Measurements from ENCODE around the gene C3orf49. TPM values are rescaled to one million over a fixed set of nuclear protein-coding genes. Genes with fewer than 3 reads are reported as not detected.

Gene C3orf49
- total RNA-seq, 1 experiment from 2014 or later = not detected

DNA sequence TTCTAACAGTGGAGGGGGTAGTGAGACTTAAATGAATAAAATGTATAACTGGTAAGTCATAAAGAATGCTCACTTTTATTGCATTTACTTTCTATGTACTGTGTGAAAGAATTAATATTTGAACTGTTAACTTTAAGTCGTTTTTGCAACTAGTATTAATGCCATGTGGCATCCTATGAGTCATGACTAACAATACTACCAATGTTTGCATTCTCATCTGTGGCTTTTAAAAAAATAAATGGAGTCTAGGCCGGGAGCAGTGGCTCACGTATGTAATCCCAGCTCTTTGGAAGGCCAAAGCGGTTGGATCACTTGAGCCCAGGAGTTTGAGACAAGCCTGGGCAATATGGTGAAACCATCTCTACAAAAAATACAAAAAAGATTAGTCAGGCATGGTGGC is 5.2 kb downstream of the C3orf49 start (continued):
- TF ChIP-seq, protein P1, sequence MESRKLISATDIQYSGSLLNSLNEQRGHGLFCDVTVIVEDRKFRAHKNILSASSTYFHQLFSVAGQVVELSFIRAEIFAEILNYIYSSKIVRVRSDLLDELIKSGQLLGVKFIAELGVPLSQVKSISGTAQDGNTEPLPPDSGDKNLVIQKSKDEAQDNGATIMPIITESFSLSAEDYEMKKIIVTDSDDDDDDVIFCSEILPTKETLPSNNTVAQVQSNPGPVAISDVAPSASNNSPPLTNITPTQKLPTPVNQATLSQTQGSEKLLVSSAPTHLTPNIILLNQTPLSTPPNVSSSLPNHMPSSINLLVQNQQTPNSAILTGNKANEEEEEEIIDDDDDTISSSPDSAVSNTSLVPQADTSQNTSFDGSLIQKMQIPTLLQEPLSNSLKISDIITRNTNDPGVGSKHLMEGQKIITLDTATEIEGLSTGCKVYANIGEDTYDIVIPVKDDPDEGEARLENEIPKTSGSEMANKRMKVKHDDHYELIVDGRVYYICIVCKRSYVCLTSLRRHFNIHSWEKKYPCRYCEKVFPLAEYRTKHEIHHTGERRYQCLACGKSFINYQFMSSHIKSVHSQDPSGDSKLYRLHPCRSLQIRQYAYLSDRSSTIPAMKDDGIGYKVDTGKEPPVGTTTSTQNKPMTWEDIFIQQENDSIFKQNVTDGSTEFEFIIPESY (IDR thresholded peaks at IDR 0.05; ENCODE audit: extremely low read depth, insufficient replicate concordance, low read length) = no peak
- no peak for TF ChIP-seq ELF1 (IDR thresholded peaks at IDR 0.05; ENCODE audit: borderline replicate concordance, low read depth)
- TF ChIP-seq JUND (IDR thresholded peaks at IDR 0.05) = no peak
- TF ChIP-seq ZNF274 (IDR thresholded peaks at IDR 0.05; ENCODE audit: low read depth, low read length) = no peak
- no peak for TF ChIP-seq EZH2 (IDR thresholded peaks at IDR 0.05)
- no peak for TF ChIP-seq POLR2AphosphoS5 (IDR thresholded peaks at IDR 0.05; ENCODE audit: low read depth, low read length)
- no peak for TF ChIP-seq SRF (IDR thresholded peaks at IDR 0.05; ENCODE audit: low read depth)
- no peak for TF ChIP-seq POLR2A (IDR thresholded peaks at IDR 0.05; ENCODE audit: borderline replicate concordance, extremely low read depth, insufficient read depth, insufficient read length)

DNA sequence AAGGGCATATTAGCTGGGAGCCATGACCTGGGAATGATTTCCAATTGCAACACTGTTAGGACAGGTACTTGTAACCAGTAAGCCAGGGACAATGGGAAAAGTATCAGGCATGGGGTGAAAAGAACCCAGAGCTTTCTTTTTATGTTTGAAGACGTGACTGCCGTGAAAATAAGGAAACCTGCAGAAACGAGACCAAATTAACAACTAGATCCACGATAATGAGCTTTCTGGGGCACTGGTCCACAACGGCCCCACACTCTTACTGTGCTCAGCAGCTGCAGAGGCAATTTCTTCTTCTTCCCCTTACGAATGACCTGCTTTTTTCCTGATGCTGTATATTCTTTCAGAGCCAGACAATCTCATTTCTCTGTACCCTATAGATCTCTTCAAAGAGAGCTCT is 11.4 kb downstream of the C3orf49 start:
- Histone ChIP-seq H3K9me3 (ENCODE audit: control insufficient read depth in 1 of 2, insufficient read depth in 1 of 2, low read depth in 1 of 2, low read length in 2 of 2) (no peaks in the 10 kb centered on the region), H3K4me3 (replicated peaks in 1 of 2; ENCODE audit: low read depth in 1 of 2, low read length in 2 of 2) (no peak overlapping the region), H3K4me1 (ENCODE audit: control insufficient read depth in 1 of 2, insufficient read depth in 2 of 2, low read length in 2 of 2) (no peaks in the 10 kb centered on the region), H4K20me1 (ENCODE audit: insufficient read depth) (no peaks in the 10 kb centered on the region), H3K9me2 (ENCODE audit: insufficient read depth) (no peaks in the 10 kb centered on the region), H3K36me3 (ENCODE audit: control insufficient read depth in 1 of 2, insufficient read depth in 2 of 2, low read length in 2 of 2) (peaks cover 8 to 12% of the 10 kb centered on the region in 2 experiments; a peak in 2 of 4 replicates), H3K4me2 (ENCODE audit: low read length) (no peak overlapping the region), H3K9ac (ENCODE audit: low read length) (no peak overlapping the region), H3K27ac (ENCODE audit: low read depth, low read length) (no peak overlapping the region), H3K27me3 (ENCODE audit: insufficient read depth, low read length) (no peaks in the 10 kb centered on the region), H2AFZ (ENCODE audit: low read depth, low read length, poor library complexity, severe bottlenecking) (no peak overlapping the region), H3K79me2 (ENCODE audit: insufficient read depth, low read length) (no peaks in the 10 kb centered on the region)
- TF ChIP-seq SRF (IDR thresholded peaks at IDR 0.05; ENCODE audit: low read depth) = no peak
- TF ChIP-seq, protein P1 (IDR thresholded peaks at IDR 0.05; ENCODE audit: extremely low read depth, insufficient replicate concordance, low read length) = no peak
- TF ChIP-seq, protein P2, sequence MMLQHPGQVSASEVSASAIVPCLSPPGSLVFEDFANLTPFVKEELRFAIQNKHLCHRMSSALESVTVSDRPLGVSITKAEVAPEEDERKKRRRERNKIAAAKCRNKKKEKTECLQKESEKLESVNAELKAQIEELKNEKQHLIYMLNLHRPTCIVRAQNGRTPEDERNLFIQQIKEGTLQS (IDR thresholded peaks at IDR 0.05) = no peak
- no peak for TF ChIP-seq FOSL1 (IDR thresholded peaks at IDR 0.05; ENCODE audit: low read depth)
- no peak for TF ChIP-seq ZNF274 (IDR thresholded peaks at IDR 0.05; ENCODE audit: low read depth, low read length)
- no peak for TF ChIP-seq CEBPB (IDR thresholded peaks at IDR 0.05; ENCODE audit: low read depth)
- DNase-seq (ENCODE audit: low read depth, low spot score) = no peak
- POLR2A ChIA-PET = no interaction called here
- no TSS peak for BruUV-seq (replicated peaks)
- ATAC-seq = no peak
- RAD21 ChIA-PET (ENCODE audit: low non-redundant PET in 1 of 2, low total read pairs in 2 of 2, uncharacterized antibody in 2 of 2, unreplicated experiment in 2 of 2) = no interaction called here
- intact Hi-C loops (cut with micrococcal nuclease) = no loop called here
- CTCF ChIA-PET = no interaction called here
